NCI-H128 (cell line): ENCODE data around the gene EMX2.
"Not testable (repeated sequence)": the region's sequence is repeated elsewhere in the genome, so short reads cannot be mapped to it uniquely, and the experiment has no call there.

Source experiments
- DNase-seq: peaks from one replicate; lab custom pipeline; 2025; ENCODE audit not compliant: unreplicated experiment; lab: John Stamatoyannopoulos, UW

Gene EMX2

GRCh38 chr10:117555017-117555416 is 12.5 kb downstream of the EMX2 start:
- no peak for DNase-seq

GRCh38 chr10:117555863-117556262 is 13.3 kb downstream of the EMX2 start:
- DNase-seq = no peak

- DNase-seq = no peak
Observed at GRCh38 chr10:117556356-117556755, 13.8 kb downstream of the EMX2 start.

- DNase-seq = no peak
Observed at GRCh38 chr10:117559712-117560111, 17.2 kb downstream of the EMX2 start.

- DNase-seq = no peak
Observed at GRCh38 chr10:117560942-117561341, 18.4 kb downstream of the EMX2 start.

- DNase-seq = no peak
Observed at GRCh38 chr10:117562220-117562619, 19.7 kb downstream of the EMX2 start.

- DNase-seq = no peak
Observed at GRCh38 chr10:117562896-117563737, 20.6 kb downstream of the EMX2 start.

- DNase-seq = no peak
Observed at GRCh38 chr10:117563780-117564179, 21.2 kb downstream of the EMX2 start.

GRCh38 chr10:117565068-117565467 is 22.5 kb downstream of the EMX2 start:
- no peak for DNase-seq

GRCh38 chr10:117568334-117568733 is 25.8 kb downstream of the EMX2 start:
- no peak for DNase-seq

GRCh38 chr10:117569610-117570390 is 27.3 kb downstream of the EMX2 start:
- DNase-seq = no peak

GRCh38 chr10:117570880-117571279 is 28.3 kb downstream of the EMX2 start:
- no peak for DNase-seq

- no peak for DNase-seq
Observed at GRCh38 chr10:117574498-117575146, 32.1 kb downstream of the EMX2 start.

GRCh38 chr10:117578490-117578889 is 35.9 kb downstream of the EMX2 start:
- DNase-seq = no peak

- DNase-seq = no peak
Observed at GRCh38 chr10:117578999-117579590, 36.5 kb downstream of the EMX2 start.

- DNase-seq = no peak
Observed at GRCh38 chr10:117581961-117582360, 39.4 kb downstream of the EMX2 start.

- not testable (repeated sequence) for DNase-seq
Observed at GRCh38 chr10:117584831-117585230, 42.3 kb downstream of the EMX2 start.

- no peak for DNase-seq
Observed at GRCh38 chr10:117587036-117587435, 44.5 kb downstream of the EMX2 start.

- no peak for DNase-seq
Observed at GRCh38 chr10:117590101-117590875, 47.7 kb downstream of the EMX2 start.

GRCh38 chr10:117591043-117591442 is 48.5 kb downstream of the EMX2 start:
- DNase-seq = no peak

GRCh38 chr10:117594722-117595121 is 52.2 kb downstream of the EMX2 start:
- DNase-seq = no peak
